ENCODE measurements around the gene SLC39A3.
A peak's percentile ranks its signal among the peaks of the same experiment; 100 is the strongest.
"Not testable (repeated sequence)": the region's sequence is repeated elsewhere in the genome, so short reads cannot be mapped to it uniquely, and the experiment has no call there.

Gene SLC39A3

DNA sequence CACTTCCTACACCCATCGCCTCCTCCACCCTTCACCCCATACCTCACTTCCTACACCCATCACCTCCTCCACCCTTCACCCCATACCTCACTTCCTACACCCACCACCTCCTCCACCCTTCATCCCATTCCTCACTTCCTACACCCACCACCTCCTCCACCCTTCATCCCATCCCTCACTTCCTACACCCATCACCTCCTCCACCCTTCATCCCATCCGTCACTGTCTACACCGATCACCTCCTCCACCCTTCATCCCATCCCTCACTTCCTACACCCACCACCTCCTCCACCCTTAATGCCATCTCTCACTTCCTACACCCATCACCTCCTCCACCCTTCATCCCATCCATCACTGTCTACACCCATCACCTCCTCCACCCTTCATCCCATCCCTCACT, 26.6 kb downstream of the SLC39A3 start:
- not testable (repeated sequence) for H3K36me3 Mint-ChIP-seq; H3K4me3 Mint-ChIP-seq; H3K9me3 Mint-ChIP-seq; H3K27ac Mint-ChIP-seq; ATAC-seq; H3K4me1 Mint-ChIP-seq; DNase-seq (ENCODE audit: low spot score in 2 of 2)

- Mint-ChIP-seq H3K4me1 (peaks cover 8% of the 10 kb centered on the region), H3K9me3 (peaks cover 3% of the 10 kb centered on the region), H3K27ac (no peak overlapping the region), H3K4me3 (no peak overlapping the region), H3K36me3 (no peaks in the 10 kb centered on the region)
- ATAC-seq (no peak), DNase-seq (ENCODE audit: low spot score in 2 of 2) (no peak)
These were observed 28.0 kb downstream of the SLC39A3 start for GRCh38 chr19:2711875-2712205.

DNA sequence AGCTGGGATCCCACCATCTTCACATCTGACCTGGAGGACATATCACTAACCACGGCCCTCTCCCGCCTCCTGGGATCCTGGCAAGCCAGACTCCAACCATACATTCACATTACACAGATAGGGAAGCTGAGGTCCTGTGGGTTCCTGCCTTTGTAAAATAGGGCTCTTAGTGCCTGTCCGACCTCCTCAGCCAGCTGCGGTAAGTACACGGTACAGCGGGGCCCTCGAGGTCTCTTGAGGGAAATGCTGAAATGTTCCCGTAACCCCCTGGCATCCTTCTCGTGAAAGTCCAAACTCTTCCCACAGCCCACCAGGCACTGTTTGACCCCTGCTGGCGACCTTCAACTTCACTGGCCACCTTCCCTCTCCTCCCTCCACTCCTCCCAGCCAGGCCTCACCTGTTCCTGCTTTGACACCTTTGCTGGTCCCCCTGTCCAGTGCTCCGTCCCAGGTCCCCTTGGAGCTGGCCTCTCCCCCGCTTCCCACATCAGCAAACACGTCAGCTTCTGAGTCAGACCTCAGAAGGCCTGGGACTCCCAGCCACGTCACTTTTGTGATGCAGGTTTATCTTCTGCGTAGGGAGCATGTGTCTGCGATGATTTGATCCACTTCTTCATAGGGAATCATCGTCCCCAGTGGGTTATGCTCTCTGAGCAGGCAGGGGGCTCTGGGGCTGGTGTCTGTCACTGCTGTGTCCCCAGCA, 28.5 kb downstream of the SLC39A3 start:
- peaks cover 8% of the 10 kb centered on the region for H3K4me1 Mint-ChIP-seq
- peaks cover 3% of the 10 kb centered on the region for H3K9me3 Mint-ChIP-seq
- peak; percentile 19 for ATAC-seq
- no peak overlapping the region for H3K4me3 Mint-ChIP-seq
- H3K36me3 Mint-ChIP-seq, result no peaks in the 10 kb centered on the region
- no peak for DNase-seq (ENCODE audit: low spot score in 2 of 2)
- no peak overlapping the region for H3K27ac Mint-ChIP-seq

DNA sequence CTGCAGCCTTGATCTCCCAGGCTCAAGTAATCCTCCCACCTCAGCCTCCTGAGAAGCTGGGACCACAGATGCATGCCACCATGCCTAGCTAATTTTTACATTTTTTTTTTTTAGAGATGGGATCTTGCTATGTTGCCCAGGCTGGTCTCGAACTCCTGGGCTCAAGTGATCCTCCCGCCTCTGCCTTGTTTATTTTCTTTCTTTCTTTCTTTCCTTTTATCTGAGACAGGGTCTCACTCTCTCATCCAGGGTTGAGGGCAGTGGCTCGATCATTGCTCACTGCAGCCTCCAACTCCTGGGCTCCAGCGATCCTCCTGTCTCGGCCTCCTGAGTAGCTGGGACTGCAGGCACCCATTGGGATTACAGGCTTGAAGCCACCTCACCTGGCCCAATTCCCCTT, 33.6 kb downstream of the SLC39A3 start:
- ATAC-seq (no peak), DNase-seq (ENCODE audit: low spot score in 2 of 2) (no peak)
- no peaks in the 10 kb centered on the region for H3K9me3 Mint-ChIP-seq
- H3K4me3 Mint-ChIP-seq, result no peak overlapping the region
- no peaks in the 10 kb centered on the region for H3K36me3 Mint-ChIP-seq
- H3K27ac Mint-ChIP-seq, result no peak overlapping the region
- H3K4me1 Mint-ChIP-seq, result peaks cover 7% of the 10 kb centered on the region

- Mint-ChIP-seq H3K36me3 (no peaks in the 10 kb centered on the region), H3K4me1 (peaks cover 8% of the 10 kb centered on the region), H3K27ac (no peak overlapping the region), H3K4me3 (no peak overlapping the region), H3K9me3 (no peaks in the 10 kb centered on the region)
- ATAC-seq (no peak), DNase-seq (ENCODE audit: low spot score in 2 of 2) (no peak)
These were observed 36.1 kb downstream of the SLC39A3 start for GRCh38 chr19:2703691-2704216.

DNA sequence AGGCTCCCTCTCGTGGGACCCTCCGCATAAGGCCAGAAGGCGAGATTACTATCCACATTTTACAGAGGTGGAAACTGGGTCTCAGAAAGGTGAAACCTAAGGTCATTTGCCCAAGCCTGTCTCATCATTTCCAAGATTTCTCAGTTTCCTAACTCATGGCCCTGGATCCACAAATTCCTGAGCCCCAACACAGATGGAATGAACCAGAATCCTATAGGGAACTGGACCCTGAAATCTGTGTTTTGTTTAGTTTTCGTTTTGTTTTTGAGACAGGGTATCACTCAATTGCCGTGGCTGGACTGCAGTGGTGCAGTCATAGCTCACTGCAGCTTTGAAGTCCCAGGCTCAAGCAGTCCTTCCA, 36.8 kb downstream of the SLC39A3 start:
- no peak for ATAC-seq
- no peak overlapping the region for H3K27ac Mint-ChIP-seq
- peaks cover 8% of the 10 kb centered on the region for H3K4me1 Mint-ChIP-seq
- DNase-seq (ENCODE audit: low spot score in 2 of 2), result no peak
- H3K9me3 Mint-ChIP-seq, result no peaks in the 10 kb centered on the region
- no peaks in the 10 kb centered on the region for H3K36me3 Mint-ChIP-seq
- H3K4me3 Mint-ChIP-seq, result peak overlapping the region; percentile 56

DNA sequence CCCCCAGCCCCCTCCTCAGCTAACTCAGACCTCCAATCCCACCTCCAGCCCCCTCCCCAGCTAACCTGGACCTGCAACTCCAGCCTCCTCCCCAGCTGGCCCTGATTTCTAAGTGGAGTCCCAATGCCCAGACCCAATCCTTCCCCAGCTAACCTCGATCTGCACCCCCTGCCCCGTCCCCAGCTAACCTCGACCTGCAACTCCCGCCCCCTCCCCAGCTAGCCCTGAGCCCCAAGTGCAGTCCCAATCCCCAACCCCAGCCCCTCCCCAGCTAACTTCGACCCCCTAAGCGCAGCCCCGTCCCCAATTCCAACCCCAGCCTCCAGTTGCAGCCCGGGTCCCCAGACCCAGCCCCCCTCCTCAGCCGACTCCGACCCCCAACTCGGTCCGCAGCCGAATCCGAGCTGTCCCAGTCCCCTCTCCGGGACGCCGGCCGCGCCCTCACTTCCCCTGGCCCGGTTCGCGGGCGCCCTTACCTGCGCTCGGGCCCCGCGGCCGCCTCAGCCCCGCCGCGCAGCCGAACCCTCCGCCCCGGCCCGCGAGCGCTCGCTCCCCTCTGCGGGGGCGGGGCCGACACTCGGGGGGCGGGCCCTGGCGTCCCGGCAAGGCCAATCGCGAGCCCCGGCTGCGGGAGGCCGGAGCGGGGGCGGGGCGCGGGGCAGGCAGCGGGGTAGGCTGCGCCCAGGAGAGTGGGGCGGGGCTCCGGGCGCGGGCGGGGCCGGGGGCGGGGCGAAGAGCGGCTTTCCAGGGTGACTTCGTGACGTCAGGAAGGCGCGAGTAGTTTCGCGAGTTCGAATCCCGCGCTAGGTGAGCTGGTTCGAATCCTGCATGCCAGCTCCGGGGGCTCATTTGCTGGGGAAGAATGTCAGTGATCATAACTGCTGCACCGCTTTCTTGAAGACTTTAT, 37.4 kb downstream of the SLC39A3 start, which contains the start of gene GNG7:
Gene GNG7 (minus strand): TSS at position 525 of the 907 bp plus-strand sequence. CDS start 182,006 bp downstream, outside the sequence.
- peak; percentile 90 for DNase-seq (ENCODE audit: low spot score in 2 of 2)
- Mint-ChIP-seq H3K4me1 (peaks cover 8% of the 10 kb centered on the region), H3K4me3 (peak within 1 kb of the TSS; percentile 56), H3K27ac (no peak within 1 kb of the TSS), H3K9me3 (no peaks in the 10 kb centered on the region), H3K36me3 (no peaks in the 10 kb centered on the region)
- peak; percentile 98 for ATAC-seq

DNA sequence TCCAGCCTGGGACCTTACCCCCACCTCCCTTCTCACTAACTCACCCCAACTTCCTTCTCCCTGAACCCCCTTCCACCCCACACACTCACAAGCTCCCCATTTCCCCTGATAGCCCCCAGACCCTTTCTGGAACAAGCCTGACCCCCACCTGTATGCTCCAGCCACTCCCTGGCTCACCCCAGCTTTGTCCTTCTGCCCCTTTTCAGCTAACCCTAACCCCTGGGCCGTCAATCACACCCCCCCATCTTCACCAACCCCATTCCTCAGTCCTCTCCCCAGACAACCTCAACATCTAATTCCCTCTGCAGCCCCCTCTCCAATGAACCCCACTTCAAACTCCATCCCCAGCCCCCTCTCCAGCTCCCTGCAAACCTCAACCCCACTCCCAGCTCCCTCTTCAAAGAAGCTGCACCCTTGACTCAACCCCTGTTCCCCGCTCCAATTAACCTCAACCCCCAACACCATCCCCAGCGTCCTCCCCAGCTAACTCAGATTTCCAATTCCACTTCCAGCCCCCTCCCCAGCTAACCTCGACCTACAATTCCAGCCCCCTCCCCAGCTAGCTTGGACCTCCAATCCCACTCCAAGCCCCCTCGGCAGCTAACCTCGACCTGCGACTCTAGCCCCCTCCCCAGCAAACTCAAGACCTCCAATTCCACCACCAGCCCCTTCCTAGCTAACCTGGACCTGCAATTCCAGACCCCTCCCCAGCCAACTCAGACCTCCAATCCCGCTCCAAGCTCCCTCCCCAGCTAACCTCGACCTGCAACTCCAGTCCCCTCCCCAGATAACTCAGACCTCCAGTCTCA, 38.3 kb downstream of the SLC39A3 start:
- H3K9me3 Mint-ChIP-seq, result no peaks in the 10 kb centered on the region
- H3K4me3 Mint-ChIP-seq, result peak overlapping the region; percentile 56
- peaks cover 8% of the 10 kb centered on the region for H3K4me1 Mint-ChIP-seq
- DNase-seq (ENCODE audit: low spot score in 2 of 2) (no peak), ATAC-seq (no peak)
- no peaks in the 10 kb centered on the region for H3K36me3 Mint-ChIP-seq
- no peak overlapping the region for H3K27ac Mint-ChIP-seq

GRCh38 chr19:2700660-2701360, 39.0 kb downstream of the SLC39A3 start:
- H3K27ac Mint-ChIP-seq, result no peak overlapping the region

DNA sequence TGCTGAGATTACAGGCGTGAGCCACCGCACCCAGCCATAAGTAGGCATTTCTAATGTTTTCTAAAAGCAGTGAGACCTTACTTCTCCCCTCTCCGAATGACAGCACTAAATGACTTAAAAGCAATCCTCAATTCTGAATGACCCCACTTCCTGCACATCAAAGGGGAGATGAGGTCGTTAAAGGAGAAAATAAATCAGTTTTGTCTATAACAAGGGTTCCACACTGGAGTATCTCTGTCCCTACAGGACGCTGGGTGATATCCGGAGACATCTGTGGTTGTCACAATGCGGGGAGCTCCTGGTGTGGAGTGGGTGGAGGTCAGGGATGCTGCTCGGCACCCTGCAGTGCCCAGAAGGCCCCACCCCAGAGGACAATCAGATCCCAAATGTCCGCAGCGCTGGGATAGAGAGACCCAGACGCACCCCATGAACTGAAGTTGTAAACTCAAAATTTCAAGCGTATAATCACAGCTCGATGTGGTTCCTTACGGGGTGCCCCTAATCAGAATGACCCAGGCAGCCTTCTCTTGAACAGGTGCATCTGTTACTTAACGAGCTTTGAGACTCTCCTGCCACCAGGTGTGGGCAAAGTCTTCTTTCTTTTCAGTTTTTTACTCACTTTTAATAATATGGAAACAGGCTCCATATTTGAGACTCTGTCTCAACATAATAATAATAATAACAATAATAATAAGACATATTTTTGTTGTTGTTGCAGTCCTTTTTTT, 40.2 kb downstream of the SLC39A3 start:
- Mint-ChIP-seq H3K9me3 (no peaks in the 10 kb centered on the region), H3K36me3 (no peaks in the 10 kb centered on the region), H3K27ac (no peak overlapping the region), H3K4me3 (no peak overlapping the region), H3K4me1 (peaks cover 14% of the 10 kb centered on the region)
- DNase-seq (ENCODE audit: low spot score in 2 of 2), result no peak
- ATAC-seq, result no peak

More at GRCh38 chr19:2700660-2701360, 39.0 kb downstream of the SLC39A3 start:
- Mint-ChIP-seq H3K4me3 (peak overlapping the region; percentile 56), H3K9me3 (no peaks in the 10 kb centered on the region), H3K4me1 (peaks cover 8% of the 10 kb centered on the region), H3K36me3 (no peaks in the 10 kb centered on the region)
- DNase-seq (ENCODE audit: low spot score in 2 of 2) (no peak), ATAC-seq (no peak)

- H3K4me3 Mint-ChIP-seq, result no peak overlapping the region
- DNase-seq (ENCODE audit: low spot score in 2 of 2) (no peak), ATAC-seq (no peak)
- no peak overlapping the region for H3K27ac Mint-ChIP-seq
- H3K4me1 Mint-ChIP-seq, result peaks cover 6% of the 10 kb centered on the region
- no peaks in the 10 kb centered on the region for H3K9me3 Mint-ChIP-seq
- H3K36me3 Mint-ChIP-seq, result no peaks in the 10 kb centered on the region
These were observed 45.6 kb downstream of the SLC39A3 start for GRCh38 chr19:2694196-2694595.

DNA sequence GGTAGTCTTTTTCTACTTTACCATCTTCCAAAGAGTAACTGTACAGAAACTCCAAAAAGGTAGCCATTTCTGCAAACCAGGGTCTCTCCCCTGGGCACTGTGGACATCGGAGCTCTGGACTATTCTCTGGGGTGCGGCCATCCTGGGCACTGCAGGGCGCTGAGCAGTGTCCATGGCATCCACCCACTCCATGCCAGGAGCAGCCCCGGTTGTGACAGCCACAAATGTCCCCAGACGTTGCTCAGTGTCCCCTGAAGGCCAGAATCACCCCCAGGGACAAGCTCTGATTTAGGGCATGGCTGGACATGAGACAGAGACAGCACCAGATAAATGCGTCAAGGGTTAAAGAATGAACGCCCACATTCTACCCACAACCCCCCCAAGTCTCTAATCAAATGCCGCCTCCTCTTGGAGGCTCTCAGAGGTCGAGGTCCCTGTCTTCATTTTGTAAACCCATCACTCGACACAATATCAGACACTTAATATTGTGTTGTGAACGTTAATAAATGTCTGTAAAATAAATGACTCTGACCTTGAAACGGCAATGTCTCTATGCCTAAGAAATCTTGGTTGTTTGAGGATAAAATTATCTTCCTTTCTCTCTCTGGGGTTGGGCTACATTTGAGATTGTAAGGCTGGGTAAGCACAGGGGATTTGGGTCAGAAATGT, 46.2 kb downstream of the SLC39A3 start:
- Mint-ChIP-seq H3K4me1 (peaks cover 6% of the 10 kb centered on the region), H3K27ac (no peak overlapping the region), H3K36me3 (no peaks in the 10 kb centered on the region), H3K9me3 (no peaks in the 10 kb centered on the region), H3K4me3 (no peak overlapping the region)
- ATAC-seq (no peak), DNase-seq (ENCODE audit: low spot score in 2 of 2) (no peak)

DNA sequence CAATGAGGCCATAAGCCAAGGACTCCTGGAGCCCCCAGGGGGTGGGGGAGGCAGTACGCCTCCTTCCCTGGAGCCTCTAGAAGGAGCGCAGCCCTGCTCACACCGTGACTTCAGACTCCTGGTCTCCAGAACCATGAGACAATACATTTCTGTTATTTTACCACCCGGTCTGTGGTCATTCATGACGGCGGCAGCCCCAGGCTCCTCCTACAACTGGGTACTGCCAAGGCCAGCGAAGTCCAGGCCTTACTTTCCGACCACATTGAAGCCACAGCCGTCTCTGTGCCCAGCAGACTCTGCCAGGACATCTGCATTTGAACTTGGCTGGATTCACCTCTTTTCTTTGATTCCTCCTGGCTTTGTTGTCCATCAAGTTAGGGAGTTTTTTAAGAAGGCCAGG, 47.9 kb downstream of the SLC39A3 start:
- Mint-ChIP-seq H3K27ac (no peak overlapping the region), H3K9me3 (no peaks in the 10 kb centered on the region), H3K4me1 (peaks cover 13% of the 10 kb centered on the region), H3K4me3 (no peak overlapping the region), H3K36me3 (no peaks in the 10 kb centered on the region)
- DNase-seq (ENCODE audit: low spot score in 2 of 2) (no peak), ATAC-seq (no peak)

GRCh38 chr19:2690856-2691255, 49.0 kb downstream of the SLC39A3 start:
- Mint-ChIP-seq H3K4me3 (no peak overlapping the region), H3K27ac (no peak overlapping the region), H3K36me3 (no peaks in the 10 kb centered on the region), H3K9me3 (no peaks in the 10 kb centered on the region), H3K4me1 (peaks cover 13% of the 10 kb centered on the region)
- no peak for ATAC-seq
- DNase-seq (ENCODE audit: low spot score in 2 of 2), result no peak

Measured in stimulated activated effector memory CD8-positive, alpha-beta T cell treated with anti-CD3 and anti-CD28 coated beads, Interleukin-12 subunit alpha, Interleukin-12 subunit beta, amount 100 ng/mL, for 72 hours (primary cell).